HG02588 (cell line): ENCODE measurements around the gene CUEDC1.

ENCODE experiments used
- ATAC-seq: cut with Tn5 transposase; IDR thresholded peaks from one replicate; pipeline ENCODE4 v1.9.1; 2021; ENCODE audit warnings: mild to moderate bottlenecking, moderate library complexity; ENCODE audit not compliant: unreplicated experiment

CUEDC1 gene

DNA sequence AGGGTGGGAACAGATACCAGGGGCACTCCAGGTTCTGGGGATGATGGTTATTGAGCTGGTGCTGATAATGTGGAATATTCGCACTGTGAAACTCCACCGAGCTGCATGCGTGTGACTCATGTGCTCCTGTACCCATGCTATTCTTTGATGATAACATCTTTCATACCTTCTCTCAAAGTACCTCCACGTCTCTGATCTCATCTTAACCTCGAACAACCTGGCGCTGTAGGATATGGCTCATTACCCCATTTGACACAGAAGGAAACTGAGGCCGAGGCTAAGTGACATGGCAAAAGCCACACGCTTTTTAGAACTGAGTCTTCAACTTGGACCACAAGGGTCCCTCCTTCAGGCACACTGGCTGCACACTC lies 75.1 kb downstream of the CUEDC1 start:
- no peak for ATAC-seq

DNA sequence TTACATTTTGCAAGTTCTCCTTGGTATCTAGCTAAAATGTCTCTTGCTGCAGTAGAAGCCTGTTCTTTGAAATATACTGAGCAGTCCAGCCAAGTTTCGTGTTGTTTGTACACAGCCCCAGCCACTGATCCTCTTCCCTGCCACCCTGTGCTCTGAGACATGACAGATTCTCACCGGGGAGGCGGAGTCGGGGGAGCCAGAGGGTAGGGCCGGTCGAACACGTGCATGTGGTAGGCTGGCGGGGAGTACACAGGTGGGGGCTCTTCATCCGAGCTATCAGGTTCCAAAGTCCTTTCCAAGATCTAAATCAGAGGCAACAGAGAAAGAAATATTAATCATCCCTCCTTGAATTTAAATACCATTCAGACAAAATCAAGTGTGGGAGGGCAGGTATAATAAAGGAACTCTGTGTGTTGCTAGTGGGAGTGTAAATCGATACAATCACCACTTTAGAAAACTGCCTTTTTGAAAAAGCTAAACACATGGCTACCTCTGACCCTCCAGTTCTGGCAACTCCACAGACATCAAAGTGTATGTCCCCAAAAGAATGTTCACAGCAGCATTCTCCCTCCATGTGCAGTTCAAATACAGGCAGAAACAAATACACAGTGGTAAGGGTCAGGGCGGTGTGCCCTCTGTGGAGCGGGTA lies 75.7 kb downstream of the CUEDC1 start:
- no peak for ATAC-seq

DNA sequence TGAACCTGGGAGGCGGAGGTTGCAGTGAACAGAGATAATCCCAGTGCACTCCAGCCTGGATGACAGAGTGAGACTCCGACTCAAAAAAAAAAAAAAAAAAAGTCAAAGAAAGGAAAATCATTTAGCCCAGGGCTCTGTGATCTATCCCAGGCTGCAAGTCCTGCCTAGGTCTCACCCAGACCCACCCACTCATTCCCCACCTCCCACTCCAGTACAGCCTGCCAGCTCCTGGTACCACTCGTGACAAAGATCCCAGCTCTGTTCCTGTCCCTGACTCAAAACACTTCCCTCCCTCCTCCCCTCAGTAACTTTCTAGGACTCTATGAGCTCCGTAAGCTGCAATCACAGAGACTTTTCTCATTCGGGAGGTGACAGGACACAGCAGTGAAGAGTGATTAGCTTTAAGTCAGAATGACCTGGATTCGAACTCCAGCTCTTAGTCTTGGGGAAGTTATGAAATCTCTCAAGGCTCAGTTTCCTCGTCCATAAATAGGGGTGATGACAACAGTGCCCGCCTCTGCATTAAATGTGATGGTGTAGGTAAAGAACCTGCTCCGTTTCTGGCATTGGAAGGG lies 77.3 kb downstream of the CUEDC1 start:
- no peak for ATAC-seq

DNA sequence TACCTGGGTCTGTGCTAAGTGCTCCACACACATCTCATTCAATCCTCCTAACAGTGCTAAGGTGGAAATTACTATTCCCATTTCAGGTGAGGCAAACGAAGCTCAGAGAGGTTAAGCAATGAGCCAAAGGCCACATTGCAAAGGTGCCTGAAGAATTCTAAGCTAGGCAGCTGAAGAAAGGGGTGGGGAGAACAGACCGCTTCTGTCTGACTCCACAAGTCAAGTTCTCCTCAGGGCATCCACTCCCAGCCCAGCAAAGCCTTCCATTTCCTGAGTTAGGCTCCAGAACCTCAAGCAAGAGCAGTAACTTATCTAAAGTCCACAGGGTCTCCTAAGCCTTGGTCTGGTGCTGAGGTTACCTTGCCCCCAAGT lies 78.4 kb downstream of the CUEDC1 start:
- no peak for ATAC-seq

DNA sequence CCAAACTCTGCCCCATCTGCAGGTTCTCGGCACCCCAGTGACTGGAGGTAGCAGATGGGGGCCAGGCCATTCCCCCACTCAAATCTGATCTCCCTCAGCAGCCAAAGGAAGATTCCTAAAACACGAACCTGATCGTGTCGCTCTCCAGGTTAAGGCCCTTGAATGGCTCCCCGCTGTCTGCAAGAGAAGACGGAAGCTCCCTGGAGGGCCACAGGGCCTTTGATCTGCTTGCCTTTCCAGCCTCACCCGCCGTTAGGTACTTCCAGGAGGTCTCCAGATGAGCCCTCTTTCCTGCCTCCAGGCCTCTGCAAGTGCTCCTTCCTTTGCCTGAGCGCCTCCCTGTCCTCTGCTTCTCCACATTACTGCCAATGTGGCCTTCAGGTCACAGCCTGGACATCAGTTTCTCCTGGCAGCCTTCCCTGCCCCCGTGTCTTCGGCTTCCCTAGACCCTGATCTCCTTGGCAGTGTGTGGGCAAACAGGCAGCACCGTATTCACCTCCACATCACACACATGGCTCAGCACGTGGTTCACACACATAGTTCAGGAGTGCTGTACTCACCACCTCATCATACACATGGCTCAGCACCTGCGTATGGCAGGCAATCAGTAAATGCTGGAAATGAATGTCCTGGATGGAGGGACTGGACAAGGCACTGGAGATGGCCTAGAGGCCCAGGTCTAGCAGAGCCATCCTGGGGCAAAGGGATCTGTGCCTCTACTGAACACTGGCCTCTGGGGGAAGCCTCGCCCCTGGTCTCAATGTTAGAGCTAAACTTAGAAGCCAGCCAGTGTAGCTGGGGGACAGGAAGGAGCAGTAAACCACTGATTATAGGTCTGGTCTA lies 79.0 kb downstream of the CUEDC1 start:
- ATAC-seq, result no peak

DNA sequence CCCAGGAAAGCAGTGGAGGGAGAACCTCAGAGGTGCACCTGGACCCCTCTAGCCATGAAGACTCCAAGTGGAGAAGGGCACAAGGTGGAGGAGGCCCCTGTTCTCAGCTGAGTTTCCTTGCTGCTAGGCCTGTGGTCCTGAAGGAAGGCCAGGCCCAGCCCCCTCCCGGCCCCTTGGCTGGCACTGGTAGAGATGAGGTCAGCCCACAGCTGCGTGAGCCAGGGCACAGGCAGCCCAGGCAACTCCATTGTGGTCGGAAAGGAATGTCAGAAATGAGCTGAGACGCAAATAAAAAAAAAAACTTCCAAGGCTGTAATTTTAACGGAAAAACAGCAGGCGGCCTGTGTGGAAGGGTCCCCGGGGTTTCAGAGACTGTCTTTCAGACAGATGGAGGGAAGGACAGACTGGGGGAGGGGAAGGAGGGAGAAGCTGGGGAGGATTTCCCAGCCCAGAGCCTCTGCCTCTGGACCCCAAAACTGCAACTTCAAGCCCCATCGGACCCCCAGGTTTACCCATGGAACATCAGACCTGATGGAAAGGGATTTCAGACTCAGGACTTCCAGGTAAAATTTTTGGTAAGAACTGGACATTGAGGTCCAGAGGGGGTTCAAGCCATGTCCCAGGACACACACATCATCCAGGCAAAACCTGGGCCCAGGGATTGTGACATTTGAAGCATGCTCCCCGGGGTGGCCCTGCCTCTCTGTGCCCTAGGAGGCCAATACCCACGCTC lies 79.8 kb downstream of the CUEDC1 start:
- ATAC-seq, result no peak

DNA sequence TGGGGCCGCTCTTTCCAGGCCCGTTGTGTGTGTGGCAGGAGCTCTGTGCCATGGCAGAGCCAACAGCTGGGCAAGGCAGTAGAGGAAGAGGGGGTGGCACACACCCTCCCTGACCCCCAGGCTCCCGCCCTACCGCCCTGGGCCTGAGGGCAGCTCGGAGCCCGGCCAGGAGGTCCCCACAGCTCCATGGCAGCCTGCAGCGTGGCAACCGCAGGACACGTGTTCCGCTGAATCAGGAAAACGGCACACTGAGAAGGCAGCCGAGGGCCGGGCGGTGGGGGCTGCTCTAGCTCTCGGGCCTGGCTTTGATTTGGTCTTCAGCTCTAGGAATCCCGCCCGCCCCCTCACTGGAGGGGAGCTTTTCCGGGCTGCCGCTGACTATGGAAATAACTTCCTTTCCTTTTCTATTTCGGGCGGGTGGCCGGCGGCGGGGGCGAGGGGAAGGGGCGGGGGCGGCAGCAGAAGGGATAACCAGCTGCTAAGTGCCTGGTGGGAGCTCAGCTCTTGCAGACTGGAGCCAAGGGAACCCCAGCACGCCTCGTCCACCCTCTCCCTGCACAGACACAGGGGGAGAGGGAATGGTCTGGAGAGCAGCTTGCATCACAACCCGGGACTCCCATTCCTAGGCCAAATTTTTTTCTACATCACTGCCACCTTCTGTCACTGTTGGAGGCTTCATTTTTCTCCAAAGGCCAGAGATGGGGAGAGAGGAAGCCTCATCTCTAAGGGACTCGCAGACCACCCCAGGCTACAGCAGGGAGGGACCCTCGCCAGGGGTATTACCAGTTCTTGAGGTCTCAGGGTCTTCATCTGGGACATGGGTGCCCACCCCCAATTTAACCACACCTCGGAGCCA lies 80.5 kb downstream of the CUEDC1 start:
- no peak for ATAC-seq

DNA sequence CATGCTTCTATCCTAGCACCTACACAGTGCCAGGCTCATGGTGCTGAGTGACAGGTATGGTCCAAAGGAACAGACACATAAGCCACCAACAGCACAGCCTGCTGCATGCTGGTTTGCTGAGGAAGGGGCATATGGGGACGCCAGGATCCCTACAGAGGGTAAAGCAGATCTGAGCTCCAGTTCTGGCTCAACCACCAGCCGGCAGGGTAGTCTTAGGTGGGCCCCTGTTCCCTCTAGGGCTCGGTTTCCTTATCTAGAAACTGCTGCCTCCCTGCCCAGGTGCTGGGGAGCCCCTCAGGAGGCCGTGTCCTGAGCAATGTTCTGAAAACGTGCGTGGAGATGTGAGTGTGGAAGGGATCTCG lies 81.2 kb downstream of the CUEDC1 start:
- no peak for ATAC-seq

DNA sequence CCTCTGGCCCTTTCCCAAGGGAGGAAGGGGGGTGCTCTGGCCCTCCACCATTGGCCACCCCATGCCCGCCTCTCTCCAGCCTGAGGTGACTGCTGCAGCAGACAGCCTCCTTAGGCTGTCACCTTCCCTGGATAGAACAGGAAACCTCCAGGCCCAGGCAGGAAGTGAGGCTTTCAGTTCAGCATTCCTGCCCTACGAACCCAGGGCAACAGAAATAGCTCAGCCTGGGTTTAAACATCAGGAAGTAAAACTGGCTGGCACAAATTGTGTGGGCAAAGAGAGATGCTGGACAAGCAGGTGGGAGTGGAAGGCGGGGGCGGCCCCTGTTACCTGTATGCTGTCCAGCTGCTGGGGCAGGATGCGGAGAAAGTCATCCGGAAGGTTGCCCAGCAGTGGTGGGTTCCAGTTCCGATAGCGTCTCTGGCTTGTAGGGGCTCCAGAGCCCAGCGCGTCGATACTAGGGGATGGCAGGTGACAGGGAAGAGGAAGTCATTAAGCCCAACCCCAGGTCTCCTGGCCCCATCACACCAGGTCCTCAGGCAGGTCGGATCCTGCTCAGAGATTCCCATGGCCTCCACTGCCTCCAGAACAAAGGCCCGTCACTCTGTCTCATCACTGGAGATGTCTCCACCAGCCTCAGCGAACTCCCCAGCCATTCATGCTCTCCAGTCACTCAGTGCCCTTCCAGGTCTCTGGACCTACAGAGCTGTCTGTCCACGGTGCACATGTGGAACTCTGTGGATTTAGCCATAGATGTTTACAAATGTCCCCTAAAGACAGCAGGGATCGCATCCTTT lies 81.8 kb downstream of the CUEDC1 start:
- ATAC-seq, result no peak

DNA sequence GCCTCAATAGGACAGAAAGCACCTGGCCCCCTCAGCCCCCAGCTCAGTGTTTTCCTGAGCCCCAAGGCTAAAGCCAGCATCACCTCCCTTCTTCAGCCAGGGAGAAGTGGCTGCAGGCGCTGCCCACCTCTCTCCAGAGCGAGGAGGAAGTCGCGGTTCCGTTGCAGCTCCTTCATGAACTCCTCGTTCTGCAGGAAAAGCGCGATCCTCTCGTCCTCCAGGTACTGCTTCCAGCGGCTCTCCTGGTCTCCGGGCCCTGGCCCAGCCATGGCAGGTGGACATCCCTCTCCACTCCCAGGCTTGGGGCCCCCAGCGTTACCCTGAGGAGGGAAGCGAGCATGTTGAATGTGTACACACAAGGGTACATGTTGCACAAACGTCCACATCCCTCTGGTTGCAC lies 82.7 kb downstream of the CUEDC1 start:
- ATAC-seq, result no peak

DNA sequence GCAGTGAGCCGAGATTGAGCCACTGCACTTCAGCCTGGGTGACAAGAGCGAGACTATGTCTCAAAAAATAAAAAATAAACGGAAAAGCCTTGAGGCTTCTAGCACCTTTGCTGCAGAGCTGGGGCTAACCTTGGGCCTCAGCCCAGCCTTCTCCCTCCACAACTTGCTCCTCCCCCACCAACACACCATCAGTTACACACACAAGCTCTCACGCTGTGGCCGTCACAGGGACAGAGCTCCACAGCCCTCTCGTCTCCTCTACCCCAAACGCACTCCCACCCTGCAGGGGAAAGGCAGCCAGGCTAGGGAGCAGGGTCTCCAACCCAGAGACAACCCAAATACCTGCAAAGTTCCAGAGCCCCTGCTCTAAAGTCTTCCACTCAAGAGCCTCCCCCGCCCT lies 83.3 kb downstream of the CUEDC1 start:
- ATAC-seq, result no peak

DNA sequence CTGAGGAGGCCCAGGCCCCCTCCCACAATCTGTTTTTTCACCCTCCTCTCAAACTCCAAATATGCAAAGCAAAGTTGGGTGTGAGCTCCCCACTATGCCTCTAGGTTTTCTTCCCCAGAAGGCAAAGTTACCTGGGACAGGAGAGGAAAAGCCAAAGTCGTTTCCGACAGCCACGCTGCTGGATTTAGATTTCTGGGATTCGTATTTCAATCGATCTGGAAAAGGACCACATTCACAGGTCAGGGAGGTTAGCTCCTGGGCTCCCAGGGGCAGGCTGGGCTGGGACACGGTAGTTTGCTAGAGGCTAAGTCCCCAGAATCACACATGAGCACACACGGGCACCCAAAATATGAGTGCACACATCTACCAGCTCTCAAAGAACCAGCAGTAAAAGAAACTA lies 84.1 kb downstream of the CUEDC1 start:
- no peak for ATAC-seq

DNA sequence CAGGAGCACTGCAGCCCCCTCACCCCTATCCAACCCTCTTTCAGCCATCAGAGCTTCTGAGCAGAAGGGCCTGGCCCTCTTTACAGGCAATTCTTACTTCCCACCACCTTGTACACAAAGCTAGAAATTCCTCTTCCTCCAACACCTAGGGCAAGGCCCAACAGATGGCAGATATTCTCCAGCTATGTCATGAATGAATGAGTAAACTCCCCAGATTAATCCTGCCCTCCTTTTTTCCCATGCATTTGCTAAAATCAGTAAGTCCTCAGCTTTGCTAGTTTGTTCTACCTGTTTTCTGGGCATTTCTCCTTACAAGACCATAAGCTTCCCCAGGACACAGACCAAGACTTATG lies 85.0 kb downstream of the CUEDC1 start:
- ATAC-seq, result no peak

DNA sequence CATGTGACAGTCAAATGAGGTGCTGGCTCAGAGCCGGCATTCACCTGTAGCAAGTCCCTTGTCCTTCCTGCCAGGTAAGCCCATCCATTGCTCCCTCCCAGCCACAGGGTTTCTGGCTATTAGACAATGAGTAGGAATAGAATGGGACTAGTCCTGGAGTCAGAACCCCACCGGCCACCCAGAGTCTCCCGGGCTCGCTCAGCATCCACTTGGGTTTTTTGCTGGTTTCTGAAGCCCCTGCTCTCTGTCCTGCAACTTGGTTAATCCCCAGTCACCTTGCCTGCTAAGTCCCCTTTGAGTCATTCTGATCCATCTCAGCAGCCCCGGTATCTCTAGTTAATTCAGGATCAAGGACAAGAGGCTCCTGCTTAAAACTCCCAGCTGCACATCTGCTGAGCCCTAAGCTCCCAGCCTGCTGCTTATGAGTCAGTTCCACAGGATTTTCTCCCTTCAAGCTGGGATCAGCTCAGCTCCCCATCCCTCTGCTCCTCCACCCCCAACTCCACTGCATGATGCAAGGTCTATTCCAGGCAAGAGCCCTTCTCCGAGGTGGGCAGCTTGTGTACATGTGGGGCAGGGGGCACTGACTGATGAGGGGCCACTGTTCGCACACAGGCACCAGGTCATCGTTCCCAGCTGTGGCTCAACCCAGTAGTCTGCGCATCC lies 85.5 kb downstream of the CUEDC1 start:
- no peak for ATAC-seq

DNA sequence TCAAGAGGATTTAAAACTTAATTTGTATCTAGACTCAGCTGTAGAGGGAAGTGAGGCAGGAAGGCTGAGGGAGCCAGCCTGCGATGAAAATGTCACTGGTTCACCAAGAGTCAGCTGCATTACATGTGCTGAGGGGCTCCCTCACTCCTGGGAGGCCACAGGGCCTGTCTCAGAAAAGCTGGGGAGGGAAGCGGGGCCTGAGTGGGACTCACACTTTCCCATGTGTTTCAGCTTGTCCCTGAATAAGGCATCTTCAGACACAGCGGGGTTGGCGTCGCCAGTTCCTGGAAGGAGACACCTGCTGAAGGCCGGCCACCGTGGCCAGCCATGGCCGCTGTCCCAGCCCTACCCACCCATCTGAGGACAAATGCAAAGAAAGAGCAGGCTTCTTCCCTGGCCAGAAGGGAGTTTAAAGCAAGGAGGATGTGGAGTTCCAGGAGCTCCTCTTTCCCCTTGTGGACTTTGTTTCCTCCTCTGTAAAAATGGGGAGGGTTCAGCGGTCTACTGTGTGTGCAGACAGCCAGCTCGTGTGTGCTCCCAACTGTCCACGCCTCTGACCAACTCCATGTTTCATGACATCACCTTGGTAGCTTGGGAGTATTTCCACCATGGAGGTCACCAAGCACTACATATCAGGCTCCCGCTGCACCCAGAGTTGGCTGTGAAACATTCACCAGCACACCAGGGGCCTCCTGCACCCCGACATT lies 86.1 kb downstream of the CUEDC1 start:
- ATAC-seq, result no peak

DNA sequence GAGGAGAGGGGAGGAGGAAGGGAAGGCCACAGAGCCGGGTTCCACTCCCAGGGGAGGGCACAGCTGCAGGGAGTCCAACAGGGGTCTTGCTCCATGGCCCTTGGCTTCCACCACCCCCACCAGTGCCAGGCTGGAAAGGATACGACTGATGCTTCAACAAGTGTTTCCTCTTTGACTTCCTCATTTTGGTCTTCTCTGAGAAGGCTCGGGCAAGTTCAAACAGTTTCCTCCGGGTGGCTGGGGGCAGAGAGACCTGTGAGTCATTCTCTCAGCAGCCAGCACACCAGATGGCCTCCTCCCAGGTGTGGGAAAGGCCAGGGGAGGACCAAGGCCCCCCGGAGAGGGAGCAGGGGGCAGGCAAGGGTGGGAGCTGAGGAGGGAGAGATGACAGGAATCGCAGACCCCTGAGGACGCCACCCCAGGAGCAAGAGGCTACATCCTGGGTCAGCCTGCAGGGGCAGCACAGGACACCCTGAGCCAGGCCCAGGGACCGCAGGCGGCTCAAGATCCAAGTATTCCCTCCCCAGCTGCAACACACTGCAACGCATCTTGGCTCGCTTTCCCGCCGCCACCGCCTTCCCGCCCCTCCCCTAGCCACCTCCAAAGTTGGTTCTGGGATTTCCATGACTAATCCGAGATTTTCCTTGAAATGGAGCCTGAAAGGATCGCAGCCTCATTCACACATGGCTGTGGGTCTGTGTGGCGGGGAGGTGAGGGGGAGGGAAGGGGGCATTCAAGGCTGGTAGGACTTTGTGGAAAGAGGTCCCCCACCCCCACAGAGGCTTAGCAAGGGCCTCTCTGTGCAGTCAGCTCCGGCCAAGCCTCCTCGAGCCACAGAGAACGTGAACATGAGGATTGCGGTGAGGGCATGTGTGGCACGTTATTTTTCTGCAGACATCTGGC lies 87.0 kb downstream of the CUEDC1 start:
- ATAC-seq, result peak; percentile 70

DNA sequence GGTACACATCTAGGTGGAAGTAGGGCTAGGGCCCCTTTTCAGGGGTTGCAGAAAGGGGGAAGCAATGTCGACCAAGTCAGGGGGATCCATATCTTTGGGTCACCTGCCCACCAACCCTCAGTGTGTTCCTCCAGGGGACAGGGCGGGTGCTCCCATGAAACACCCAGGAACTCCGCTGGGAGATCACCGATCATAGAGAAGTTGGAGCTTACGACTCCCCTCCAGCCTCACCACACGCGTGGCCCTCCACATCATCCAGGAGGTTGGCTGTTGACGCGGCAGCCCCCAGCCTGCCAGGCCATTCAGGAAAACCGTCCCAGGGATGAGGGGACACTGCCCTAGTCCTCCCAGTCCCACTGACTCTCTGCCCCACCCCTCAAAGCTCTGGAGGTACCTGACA lies 88.1 kb downstream of the CUEDC1 start:
- no peak for ATAC-seq

DNA sequence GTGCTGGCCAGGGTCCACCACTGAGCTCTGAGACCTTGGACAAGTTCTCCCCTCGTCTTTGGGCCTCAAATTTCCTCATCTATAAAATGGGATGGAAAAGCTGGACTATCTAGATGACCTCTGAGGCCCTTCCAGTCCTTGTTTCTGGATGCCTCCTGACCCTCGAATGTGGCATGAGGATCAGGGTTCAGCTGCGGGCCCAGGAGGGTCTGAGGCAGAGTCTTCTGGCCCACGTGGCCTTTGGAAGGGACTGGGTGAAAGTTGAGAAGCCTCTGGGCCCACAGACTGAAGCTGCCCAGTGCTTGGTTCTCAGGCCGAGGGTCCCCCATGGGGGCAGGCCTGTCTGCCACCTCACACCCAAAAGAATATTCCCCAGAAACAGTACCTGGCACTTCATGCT lies 88.5 kb downstream of the CUEDC1 start:
- no peak for ATAC-seq
